Amygdala (tissue), 56 donors: Measurements from ENCODE around the gene TBC1D2.
"Not testable (repeated sequence)": the region's sequence is repeated elsewhere in the genome, so short reads cannot be mapped to it uniquely, and the experiment has no call there.

Source experiments
- DNase-seq, 56 donors: peaks; one replicate each; lab custom pipeline; 2025; lab: John Stamatoyannopoulos, UW

TBC1D2 gene

DNA sequence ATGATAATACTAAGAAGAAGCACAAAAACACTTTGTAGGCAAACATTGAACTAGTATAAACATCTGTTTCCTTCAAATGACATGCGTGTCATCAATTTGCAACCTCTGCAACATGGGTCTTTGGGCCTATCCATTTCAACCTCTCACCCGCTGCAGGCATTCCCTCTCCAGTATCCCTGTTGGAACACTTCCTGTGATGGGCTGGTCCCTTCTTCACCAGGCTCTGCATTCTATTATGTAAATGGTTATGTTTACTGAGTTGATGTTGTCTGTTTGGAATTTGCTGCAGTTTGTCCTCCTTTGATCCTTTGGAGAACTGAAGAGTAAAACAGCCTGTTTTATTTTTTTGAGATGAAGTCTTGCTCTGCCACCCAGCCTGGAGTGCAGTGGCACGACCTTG, 16.6 kb upstream of the TBC1D2 start:
- DNase-seq: no peak

DNA sequence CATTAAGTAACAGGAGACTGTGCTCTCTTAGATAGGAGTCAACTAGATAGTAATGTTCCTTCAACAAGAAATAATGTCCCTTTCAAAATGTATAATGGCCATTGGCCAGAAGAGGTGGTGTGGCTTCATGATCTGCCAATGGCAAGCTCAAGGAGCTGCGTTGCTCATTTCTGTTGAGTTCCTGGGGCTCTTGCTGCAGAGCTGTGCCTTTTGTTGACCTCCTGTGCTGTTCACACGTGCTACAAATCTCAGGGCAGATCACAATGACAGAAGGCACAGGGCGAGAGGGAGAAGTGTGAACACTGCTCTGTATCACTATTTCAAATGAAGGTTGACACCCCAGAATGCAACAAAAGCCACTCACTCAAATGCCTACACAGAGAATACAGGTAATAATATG, 16.0 kb upstream of the TBC1D2 start:
- DNase-seq: no peak

DNA sequence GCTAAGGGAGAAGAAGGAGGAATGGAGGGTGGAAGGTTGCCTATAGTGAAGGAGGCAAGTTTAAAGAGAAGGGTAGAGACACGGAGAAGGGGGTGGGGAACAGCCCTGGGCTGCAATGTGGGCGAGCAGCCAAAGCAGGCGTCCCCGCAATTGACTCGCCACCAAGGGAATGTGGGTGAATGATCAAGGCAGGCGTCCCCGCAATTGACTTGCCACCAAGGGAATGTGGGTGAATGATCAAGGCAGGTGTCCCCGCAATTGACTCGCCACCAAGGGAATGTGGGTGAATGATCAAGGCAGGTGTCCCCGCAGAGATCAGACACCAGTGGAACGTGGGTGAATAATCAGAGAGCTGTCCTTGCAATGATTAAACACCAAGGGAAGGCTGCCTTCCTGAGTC, 14.8 kb upstream of the TBC1D2 start:
- DNase-seq: not testable (repeated sequence)

DNA sequence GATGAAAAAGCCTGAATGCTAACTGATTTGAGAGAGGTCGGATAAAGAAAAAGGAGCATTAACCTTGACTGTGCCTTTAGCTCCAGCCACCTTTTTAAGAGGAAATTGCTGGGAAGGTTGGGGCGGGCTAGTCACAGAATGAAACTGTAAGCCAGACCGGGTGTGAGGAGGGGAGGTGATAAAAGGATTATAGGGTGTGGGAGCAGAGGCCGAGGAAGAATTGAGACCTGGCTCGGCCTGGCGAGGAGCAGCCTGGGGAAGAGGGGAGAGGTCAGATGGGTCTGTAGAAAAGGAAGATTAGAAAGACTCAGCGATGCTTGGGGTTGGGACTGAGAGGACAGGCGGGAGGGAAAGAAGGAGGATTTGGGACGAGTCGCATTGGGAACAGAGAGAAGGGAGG, 14.2 kb upstream of the TBC1D2 start:
- not testable (repeated sequence) for DNase-seq

DNA sequence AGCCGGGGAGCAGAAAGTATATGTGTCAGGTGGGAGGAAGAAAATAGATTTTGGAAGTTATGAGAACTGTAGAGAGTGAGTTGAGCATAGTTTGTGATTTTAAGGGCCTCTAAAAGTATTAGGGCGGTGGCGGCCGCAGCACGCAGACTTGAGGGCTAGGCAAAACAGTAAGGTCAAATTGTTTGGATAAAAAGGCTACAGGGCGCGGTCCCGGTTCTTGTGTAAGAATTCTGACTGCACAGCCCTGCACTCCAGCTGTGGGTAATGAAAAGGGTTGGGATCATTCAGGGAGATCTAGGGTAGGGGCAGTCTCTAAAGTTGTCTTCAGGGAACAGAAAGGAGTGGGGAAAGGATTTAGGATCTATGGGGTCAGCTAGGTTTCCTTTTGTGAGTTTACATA, 12.1 kb upstream of the TBC1D2 start:
- DNase-seq: not testable (repeated sequence)

DNA sequence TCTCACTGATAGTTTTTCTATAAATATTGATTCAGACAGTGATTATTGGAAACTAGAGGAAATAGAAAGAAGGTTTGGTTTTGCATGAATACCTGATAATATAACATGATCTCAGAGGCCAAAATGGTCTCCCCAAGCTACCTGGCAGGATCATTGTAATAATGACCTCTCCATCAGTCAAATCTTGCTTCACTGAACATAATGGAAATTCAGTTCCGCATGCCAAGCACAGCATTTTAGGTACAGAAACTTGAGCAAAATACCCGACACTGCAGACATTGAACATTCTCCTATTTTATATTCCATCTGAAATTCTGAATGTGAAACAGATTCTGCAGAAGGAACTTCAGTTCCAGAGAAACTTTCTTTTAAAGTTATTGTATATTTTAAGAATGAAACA, 9.1 kb upstream of the TBC1D2 start:
- DNase-seq: no peak

DNA sequence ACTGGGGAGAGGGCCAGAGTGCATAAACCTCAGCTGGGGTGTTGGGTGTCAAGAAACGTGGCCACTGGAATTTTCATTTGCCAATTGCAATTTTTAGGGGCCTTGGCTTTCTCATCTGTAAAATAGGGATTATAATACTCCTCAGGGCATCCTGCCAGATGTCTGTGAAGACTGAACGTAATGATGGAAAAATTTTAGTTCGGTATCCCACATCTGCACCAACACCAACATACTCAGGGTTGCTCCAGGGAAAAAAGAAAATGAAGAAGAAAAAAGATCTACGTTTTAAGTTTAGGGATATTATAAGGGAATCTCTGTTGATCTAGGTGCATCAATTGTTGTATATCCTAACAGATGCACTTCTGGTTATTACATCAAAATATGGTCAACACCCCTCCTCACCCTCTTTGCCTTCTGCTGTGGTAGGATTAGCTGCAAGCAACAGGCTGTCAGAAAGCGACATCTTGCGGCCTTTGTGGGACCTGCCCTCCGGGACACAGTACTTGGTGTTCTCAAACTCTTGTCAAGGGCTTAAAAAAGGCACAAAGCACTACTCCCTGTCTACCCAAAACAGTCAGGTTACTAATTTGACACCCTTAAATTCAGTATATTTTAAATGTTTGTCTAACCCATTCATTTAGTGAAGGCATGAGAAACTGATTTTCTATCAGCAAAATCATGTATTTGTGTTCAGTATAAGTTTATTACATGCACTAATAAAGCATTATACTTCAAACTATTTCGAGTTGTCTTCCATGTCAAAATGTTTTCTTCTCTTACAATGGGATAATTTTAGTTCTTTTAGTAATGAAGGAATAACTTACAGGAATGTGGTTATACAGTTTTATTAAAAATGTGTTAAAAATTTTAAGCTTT, 8.3 kb upstream of the TBC1D2 start:
- DNase-seq: peak in 51 of 56 donors; percentile 7 to 86 (median 55)

DNA sequence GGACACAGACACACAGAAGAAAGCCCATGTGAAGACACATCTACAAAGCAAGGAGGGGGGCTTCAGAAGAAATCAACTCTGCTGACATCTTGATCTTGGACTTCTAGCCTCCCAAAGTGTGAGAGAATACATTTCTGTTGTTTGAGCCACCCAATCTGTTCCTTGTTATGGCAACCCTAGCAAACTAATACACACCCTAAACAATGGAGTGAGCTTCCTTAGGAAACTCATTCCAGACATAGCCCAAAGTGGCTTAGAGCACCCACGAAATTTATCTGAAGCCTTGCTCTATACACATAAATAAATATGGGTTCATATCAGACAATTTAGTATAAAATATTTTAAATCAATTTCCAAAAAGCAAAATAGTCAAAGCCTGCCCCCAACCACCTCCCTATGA, 7.6 kb upstream of the TBC1D2 start:
- no peak for DNase-seq

DNA sequence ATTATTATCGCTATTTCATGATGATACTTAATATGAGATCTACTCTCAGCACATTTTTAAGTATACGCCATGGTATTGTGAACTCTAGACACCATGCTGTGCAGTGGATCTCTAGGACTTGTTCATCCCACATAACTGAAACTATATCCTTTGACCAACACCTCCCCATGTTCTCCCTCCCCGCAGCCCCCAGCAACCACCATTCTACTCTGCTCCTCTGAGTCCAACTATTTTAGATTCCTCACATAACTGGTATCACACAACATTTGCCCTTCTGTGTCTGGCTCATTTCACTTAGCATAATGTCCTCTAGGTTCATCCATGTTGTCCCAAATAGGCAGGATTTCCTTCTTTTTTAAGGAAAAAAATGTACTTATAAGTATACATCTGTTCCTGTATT, 6.6 kb upstream of the TBC1D2 start:
- DNase-seq: no peak

DNA sequence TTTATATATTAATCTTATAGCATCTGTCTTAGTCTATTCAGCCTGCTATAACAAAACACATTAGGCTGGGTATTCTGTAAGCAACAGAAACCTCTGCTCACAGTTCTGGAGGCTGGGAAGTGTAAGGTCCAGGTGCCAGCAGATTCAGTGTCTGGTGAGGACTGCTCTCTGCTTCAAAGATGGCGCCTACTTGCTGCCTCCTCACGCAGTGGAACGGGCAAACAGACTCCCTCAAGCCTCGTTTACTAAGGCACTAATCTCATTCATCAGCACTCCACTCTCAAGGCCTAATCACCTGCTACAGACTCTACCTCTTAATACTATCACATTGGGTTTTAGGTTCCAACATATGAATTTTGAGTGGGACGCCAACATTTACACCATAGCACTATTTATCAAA, 5.2 kb upstream of the TBC1D2 start:
- no peak for DNase-seq

DNA sequence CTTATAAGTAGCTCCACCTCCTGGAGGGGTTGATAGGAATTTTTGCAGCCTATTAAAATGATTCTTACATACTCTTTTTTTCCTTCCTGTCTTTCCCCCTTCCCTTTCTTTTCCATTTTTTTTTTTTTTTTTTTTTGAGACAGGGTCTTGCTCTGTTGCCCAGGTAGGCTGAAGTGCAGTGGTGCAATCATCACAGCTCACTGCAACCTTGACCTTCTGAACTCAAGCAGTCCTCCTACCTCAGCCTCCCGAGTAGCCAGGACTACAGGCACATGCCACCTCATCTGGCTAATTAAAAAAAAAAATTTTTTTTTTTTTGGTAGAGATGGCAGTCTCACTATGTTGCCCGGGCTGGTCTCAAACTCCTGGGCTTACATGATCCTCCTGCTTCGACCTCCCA, 4.3 kb upstream of the TBC1D2 start:
- no peak for DNase-seq

DNA sequence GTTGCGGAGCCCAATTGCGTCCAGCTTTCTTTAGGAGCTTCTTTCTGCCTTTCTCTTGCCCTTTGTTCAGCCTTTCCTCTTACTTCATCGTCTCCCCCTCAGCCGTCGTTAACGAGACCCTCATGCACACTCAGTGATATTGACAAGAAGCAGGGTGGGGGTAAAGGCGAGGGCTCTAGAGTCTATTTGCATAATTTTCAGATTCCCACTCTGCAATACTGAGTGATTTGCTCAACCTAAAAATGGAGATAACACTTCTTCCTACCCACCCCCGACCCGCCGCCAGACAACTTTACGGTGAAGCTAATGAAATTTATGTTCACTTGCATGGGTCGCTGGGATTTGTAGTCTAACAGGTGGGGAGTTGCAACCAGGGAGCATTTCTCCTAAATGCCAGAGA, 1.3 kb upstream of the TBC1D2 start:
- DNase-seq: no peak

DNA sequence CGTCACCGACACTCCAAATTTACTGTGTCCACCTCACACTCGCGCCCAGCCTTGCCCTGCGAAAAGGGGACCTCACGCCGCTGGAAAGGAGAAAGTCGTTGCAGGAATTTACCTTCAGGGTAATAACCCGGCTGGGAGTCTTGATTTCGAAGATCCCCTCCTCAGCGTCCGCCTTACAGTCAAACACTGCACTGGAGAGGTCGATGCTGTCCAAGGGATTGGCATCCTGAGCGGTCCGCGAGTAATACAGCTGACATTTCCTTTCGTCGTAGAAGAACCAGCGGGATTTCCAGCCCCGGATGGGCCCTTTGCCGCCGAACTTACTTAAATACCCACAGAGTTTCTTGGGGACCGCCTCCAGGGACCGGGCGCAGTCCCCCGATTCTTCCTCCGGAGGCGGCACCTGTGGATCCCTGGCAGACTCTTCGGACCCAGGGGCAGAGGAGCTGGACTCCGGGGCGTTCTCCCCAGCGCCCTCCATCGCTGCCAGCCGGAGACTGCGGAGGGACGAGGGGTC, 330 bp downstream of the TBC1D2 start:
- DNase-seq: peak in 7 of 56 donors; percentile 11 to 61 (median 53)

DNA sequence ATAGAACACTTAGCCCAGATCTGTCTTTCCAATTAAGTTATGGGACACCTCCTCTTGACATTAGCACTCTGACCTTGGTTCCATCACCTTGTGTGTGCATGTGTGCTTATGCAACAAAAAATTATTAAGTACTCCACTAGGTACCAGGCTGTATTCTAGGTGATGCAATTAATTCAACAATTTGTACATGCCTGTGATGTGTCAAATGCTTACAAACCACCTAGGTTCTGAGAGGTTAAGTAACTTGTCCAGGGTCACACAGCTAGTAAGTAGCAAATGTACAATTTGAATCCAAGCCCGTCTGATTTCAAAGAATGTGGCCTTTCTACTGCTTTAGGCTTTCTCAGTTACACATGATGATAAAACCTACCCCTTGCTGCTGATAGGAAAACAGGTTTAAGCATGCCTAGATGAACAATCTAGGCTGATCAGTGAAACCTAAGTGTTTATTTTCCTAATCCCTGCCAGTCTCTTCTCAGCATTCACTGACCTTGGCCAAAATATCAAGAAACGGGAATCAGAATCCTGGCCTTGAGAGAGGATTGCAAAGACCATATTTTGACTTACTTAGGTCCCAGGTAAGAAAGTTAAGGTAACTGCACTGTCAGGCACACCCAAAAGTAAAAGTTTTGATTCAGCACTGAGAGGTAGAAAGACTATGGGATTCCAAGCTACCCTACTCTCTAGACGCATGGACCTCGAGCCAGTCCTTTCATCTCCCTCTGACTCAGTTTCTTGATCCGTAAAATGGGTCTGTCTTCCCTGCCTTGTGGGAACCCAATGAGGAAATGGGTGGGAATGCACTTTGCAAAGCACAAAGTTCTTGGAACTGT, 1.0 kb downstream of the TBC1D2 start:
- DNase-seq: no peak

DNA sequence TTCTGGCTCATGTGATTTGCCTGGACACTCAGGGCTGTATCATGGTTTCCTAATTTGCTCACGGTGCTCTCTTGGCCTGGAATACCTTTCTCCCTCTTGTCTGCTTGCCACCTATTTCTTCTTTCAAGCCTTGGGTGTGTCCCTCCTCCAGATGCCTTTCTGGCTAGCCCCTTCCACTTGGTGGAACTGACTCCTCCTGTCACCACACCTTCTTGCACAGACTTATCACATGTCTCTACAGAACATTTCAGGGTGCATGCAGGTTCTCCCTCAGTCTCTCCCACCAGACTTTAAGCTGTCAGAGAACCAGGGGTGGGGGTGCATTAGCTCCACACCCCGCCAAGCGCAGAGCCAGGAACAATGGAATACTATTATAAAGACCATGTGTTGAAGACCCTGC, 1.9 kb downstream of the TBC1D2 start:
- DNase-seq: no peak

DNA sequence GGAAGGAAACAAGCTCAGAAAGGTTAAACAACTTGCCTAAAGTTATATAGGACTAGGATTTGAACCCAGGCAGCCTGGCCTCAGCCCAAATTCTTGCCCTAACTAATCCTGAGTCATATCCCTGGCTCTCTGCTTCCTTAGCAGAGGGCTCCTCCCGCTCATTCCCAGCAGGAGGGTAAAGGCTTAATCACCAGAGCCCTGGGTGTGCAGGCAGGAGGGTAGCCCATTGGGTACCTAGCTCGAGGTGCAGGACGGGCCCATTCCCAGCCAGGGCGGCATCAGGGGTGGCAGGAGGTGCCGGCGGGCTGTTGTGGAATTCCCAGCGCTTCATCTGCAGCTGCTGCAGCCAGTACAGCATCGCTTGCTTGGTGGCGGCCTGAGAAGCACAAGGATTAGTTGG, 3.9 kb downstream of the TBC1D2 start:
- no peak for DNase-seq

DNA sequence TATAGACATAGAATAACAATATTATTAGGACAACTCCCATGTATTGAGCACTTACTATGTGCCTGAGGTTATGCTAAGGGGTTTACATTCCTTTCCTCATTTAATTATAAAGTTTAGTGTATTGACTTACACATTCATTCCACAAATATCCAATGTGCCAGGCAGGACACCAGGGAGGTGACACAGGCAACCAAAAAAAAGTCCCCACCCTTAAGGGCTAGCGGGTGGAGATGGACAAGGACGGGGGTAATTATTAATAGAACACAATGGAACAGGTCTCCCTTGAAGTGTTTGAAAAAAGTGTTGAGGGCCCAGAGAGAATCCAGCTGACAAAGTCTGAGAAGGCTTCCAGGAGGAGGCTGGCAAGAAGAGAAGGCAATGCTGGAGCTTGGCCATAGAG, 5.7 kb downstream of the TBC1D2 start:
- DNase-seq: no peak

DNA sequence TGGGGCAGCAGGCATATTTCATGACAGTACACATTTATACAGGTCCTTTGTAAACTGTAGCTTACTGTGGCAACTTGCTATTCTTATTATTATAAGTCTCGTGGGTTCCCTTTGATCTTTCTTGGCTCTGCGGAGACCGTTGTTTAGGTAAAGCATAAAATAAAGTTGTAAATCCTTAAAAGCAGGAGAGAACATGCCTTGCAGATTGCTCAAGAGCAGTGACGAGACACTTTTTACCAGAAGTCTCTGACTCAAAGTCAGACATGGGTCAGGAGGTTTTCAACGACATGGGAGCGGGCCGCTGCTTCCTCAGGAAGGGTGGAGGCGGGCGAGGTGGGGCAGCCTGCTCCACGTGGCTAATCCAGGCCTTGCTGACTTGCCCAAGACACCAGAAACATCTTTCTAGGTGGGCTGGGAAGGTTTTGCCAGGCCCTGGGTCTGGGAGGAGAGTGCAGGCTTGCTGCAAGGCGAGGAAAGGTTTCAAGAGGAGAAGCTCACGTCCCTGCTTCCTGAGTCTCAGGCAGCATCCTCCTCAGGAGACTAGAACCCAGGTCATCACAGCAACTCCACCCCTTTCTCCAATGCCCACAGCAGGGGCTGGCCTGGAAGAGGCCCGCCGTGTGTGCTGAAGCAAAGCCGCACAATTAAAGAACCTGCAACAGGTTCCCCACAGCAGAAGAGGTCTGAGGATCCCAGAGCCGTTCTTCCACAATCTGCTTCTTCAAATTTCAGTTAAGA, 6.5 kb downstream of the TBC1D2 start:
- DNase-seq: no peak

DNA sequence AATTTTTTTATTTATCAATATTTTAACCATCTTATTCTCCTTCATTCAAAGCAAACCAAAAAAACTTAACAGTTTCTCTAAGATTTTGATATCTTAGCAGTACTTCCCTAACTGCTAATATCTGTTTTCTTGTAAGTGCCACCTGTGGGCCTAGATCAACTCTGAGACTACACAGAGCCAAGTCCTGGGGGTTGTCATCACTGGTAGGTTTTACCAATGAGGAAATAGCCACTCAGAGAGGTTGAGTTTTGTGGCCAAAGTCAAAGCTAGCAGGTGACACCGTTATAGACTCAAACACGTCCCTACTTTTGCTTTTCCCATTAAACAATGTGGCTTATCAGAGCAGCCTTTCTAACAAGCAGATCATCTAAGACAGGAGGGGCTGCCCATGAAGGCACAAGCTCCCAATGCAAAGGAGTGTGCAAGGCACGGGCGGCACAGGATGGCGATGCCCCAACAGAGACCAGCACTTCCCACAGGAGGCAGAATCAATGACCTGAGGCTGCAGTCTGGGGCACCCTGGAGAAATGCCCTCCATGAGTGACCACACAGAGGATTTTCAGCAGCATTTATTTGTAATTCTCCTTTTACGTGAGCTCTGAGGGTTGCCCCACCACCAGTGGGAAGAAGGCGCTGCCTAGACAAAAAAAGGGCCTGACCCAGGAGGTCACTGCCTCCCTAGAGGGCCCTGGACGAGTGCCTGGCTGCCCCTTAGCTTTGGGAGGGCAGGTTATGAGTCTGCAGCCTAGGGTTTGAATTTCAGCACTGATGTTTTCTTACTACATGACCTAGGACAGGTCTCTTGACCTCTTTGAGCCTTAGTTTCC, 7.4 kb downstream of the TBC1D2 start:
- no peak for DNase-seq

DNA sequence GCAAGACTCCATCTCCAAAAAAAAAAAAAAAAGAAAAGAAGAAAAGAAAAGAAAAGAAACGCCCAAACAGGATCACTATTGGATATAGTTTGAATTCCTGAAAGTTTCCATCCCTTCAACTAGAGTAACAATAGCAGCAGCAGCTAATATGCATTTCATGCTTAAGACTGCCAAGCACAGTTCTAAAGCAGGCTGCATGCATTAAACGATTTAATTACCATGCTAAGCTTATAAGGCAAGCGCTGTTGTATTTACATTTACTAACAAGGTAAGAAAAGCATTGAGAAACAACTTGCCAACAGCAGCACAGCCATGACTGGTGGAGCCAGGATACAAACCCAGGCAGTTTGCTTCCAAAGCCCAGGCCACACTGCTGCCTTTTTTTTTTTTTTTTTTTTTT, 13.0 kb downstream of the TBC1D2 start:
- no peak for DNase-seq
